NT2/D1 (cell line): ENCODE data around the gene CYREN.

Source experiments
- SUZ12 ChIP-seq: IDR thresholded peaks from 2 replicates; pipeline ENCODE4 v1.6.1; 2011; ENCODE audit not compliant: insufficient read length, insufficient read depth; ENCODE audit errors: extremely low read depth
- ZNF274 ChIP-seq: IDR thresholded peaks from 2 replicates; pipeline ENCODE4 v1.6.1; 2011; ENCODE audit warnings: mild to moderate bottlenecking, low read depth, low read length

DNA sequence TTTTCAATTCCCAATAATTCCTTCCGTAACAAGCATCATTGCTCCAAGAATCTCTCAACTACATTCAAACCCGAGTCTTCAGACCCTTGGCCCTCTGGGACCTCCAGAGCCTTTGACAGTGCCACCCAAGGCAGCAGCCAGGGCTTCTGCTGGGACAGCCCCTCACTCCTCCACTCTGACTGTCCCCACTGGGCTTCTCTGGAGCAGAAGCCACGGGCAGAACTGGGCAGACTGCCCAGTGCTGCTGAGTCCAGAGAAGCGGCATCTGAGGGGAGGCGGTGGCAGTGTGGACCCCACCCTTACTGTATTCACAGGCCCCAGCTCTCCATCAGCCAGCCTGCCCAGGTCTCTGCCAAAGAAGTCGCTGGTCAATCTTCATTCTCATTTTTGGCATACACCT is 8.8 kb downstream of the CYREN start:
- TF ChIP-seq ZNF274 (no peak), SUZ12 (no peak)
